Mammary epithelial cell (primary cell): ENCODE measurements around the gene GRIN2C.

Experiments used
- CTCF ChIP-seq, 2 donors: IDR thresholded peaks in 1 of 2; conservative IDR thresholded peaks in 1 of 2; 2 replicates each; pipeline ENCODE4 v1.5.1; 2011 to 2012; ENCODE audit warnings: inconsistent platforms in 2 of 2, low read length in 2 of 2, mild to moderate bottlenecking in 2 of 2, control low read depth in 1 of 2, low read depth in 1 of 2; ENCODE audit not compliant: insufficient read depth in 1 of 2; ENCODE audit errors: extremely low read depth in 1 of 2
- EZH2 ChIP-seq: IDR thresholded peaks from 2 replicates; pipeline ENCODE4 v1.6.1; 2012; ENCODE audit warnings: low read length, inconsistent platforms, borderline replicate concordance

DNA sequence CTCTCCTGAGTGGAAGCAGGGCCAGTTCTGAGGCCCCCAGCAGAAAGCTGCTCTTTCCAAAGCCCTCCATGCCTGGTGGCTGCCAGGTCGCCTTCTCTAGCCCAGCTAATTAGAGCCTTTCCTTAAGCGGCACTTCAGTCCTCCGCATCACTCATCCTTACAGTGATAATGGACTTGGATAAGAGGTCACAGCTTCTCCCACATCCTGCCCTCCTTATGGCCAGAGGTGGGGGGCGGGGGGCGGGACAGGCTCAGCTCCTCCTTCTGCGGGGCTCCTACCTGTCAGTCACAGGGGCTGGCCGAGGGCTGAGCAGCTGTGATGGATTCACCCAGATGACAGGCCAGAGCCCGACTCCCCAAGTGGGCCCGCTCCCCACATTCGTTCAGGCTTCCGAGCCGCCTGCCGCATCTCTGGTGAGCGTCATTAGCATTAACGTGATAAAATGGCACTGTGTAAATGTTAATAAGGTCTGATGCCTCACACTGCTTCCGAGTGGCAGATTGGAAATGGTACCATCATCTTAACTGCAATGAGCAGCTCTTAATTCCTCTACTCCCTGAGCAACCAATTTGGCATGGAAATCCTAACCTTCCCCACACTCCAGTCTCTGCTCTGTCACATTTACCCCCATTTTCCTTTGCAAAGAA lies 41.3 kb downstream of the GRIN2C start:
- TF ChIP-seq CTCF (conservative IDR thresholded peaks at IDR 0.05 in 1 of 2, IDR thresholded peaks at IDR 0.05 in 1 of 2; ENCODE audit: extremely low read depth in 1 of 2, insufficient read depth in 1 of 2, low read depth in 1 of 2, low read length in 2 of 2), result no peak
- no peak for TF ChIP-seq EZH2
